ENCODE data around the gene TTC4. TPM values are rescaled to one million over a fixed set of nuclear protein-coding genes. Genes with fewer than 3 reads are reported as not detected.

The TTC4 gene
- total RNA-seq, 4 donors from 2014 or later = 11.2 to 38.6 (median 14.3) TPM

DNA sequence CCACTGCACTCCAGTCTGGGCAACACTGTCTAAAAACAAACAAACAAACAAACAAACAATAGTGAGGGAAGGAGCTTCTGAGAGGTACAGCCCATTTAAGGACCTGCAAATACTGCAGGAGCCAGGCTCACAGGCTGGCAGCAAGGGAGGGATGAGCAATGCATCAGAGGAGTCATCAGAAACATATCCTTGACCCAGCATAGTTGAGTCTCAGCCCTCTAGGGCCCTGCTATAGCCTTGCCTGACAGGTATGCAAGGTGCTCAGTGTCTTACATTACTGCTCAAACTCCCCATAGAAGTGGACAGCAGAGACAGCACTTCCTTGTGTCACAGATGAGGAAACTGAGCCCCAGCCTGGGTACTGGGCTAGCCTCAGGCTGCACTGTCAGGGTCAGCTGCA is 7.3 kb upstream of the TTC4 start:
- Histone ChIP-seq H3K4me1 (no peaks in the 10 kb centered on the region), H3K9me3 (no peaks in the 10 kb centered on the region), H3K4me3 (no peak overlapping the region), H3K36me3 (peaks cover 0 to 59% of the 10 kb centered on the region in 2 donors), H3K27me3 (no peaks in the 10 kb centered on the region), H3K27ac (no peak overlapping the region)
- no peak for ATAC-seq
- TF ChIP-seq, protein P1, sequence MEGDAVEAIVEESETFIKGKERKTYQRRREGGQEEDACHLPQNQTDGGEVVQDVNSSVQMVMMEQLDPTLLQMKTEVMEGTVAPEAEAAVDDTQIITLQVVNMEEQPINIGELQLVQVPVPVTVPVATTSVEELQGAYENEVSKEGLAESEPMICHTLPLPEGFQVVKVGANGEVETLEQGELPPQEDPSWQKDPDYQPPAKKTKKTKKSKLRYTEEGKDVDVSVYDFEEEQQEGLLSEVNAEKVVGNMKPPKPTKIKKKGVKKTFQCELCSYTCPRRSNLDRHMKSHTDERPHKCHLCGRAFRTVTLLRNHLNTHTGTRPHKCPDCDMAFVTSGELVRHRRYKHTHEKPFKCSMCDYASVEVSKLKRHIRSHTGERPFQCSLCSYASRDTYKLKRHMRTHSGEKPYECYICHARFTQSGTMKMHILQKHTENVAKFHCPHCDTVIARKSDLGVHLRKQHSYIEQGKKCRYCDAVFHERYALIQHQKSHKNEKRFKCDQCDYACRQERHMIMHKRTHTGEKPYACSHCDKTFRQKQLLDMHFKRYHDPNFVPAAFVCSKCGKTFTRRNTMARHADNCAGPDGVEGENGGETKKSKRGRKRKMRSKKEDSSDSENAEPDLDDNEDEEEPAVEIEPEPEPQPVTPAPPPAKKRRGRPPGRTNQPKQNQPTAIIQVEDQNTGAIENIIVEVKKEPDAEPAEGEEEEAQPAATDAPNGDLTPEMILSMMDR (IDR thresholded peaks at IDR 0.05) = no peak
- TF ChIP-seq EP300 (IDR thresholded peaks at IDR 0.05) (no peak), POLR2AphosphoS5 (IDR thresholded peaks at IDR 0.05) (no peak), POLR2A (IDR thresholded peaks at IDR 0.05) (no peak)

DNA sequence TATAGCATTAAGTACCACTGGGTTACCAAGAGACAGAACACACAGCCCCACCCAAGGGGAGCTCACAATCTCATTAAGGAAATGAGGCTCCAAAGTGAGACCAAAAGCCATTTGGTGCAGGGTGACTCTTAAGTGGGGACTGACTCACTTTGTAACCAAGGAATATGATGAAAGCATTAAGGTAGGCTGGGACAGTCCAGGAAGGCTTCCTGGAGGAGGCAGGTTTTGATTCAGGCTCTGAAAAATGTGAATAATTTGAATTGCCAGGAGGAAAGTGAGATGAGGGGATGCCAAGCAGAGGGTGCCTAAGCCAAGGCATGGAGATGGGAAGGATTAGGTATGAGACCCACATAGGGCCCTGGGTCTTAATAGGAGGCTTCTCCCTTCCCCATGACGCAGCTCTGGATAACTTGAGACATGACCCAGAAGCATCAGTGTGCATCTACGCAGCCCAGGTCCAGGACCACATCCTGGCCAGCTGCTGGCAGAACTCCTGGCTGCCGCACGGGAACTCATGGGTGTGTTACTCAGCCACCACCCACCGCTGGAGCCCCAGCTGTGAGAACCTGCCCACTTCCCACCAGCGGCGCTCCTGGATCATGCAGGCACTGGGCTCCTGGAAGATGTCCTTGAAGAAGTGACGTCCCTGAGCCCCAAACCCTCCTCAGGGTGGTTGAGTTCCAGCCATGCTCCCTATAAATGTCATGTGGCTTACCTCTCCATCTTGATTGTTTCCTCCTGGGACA is 5.9 kb upstream of the TTC4 start:
- 75 to 100% methylated on average over 1 to 8 of the region's 8 CpGs for WGBS, 2 donors (ENCODE audit: low coverage in 1 of 2)
- H3K27ac ChIP-seq = no peak overlapping the region
- H3K4me1 ChIP-seq = peaks cover 0 to 1% (median 0%) of the 10 kb centered on the region in 3 donors
- no peak for TF ChIP-seq POLR2AphosphoS5 (IDR thresholded peaks at IDR 0.05)
- TF ChIP-seq, protein P1 (IDR thresholded peaks at IDR 0.05) = no peak
- no peak for TF ChIP-seq POLR2A (IDR thresholded peaks at IDR 0.05)
- no peak for TF ChIP-seq EP300 (IDR thresholded peaks at IDR 0.05)
- no peaks in the 10 kb centered on the region for H3K27me3 ChIP-seq
- H3K36me3 ChIP-seq = peaks cover 0 to 50% of the 10 kb centered on the region in 2 donors
- no peaks in the 10 kb centered on the region for H3K9me3 ChIP-seq
- no peak for ATAC-seq
- H3K4me3 ChIP-seq = no peak overlapping the region

DNA sequence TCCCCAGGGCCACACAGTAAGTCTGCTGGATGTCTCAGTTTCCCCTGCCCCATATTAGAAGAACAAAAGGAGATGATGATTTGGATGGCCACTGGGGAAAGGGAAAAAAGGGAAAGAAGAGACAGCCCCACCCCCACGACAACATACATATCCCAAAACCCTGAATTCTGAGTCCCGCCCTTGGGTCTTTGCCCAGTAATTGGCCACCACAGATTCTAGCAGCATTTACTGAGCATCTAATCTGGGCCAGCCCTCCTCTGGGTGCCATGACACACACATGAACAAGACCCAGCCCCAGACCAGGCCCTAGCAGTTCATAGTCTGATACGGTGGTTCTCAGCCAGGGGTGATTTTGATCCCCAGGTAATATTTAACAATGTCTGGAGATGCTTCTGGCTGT is 5.2 kb upstream of the TTC4 start:
- WGBS, 2 donors (ENCODE audit: low coverage in 1 of 2) = 40 to 80% methylated on average over 1 to 2 of the region's 3 CpGs
- H3K4me3 ChIP-seq = no peak overlapping the region
- H3K36me3 ChIP-seq = peaks cover 0 to 43% of the 10 kb centered on the region in 2 donors
- H3K27ac ChIP-seq = no peak overlapping the region
- TF ChIP-seq EP300 (IDR thresholded peaks at IDR 0.05) (no peak), POLR2A (IDR thresholded peaks at IDR 0.05) (no peak), POLR2AphosphoS5 (IDR thresholded peaks at IDR 0.05) (no peak)
- TF ChIP-seq, protein P1 (IDR thresholded peaks at IDR 0.05) = no peak
- ATAC-seq = no peak
- no peaks in the 10 kb centered on the region for H3K27me3 ChIP-seq
- H3K9me3 ChIP-seq = no peaks in the 10 kb centered on the region
- peaks cover 0 to 8% (median 0%) of the 10 kb centered on the region in 3 donors for H3K4me1 ChIP-seq

- Histone ChIP-seq H3K27ac (no peak overlapping the region), H3K9me3 (no peaks in the 10 kb centered on the region), H3K4me3 (no peak overlapping the region), H3K36me3 (peaks cover 0 to 42% of the 10 kb centered on the region in 2 donors), H3K4me1 (peaks cover 0 to 9% (median 0%) of the 10 kb centered on the region in 3 donors), H3K27me3 (no peaks in the 10 kb centered on the region)
- ATAC-seq = no peak
- WGBS, 2 donors (ENCODE audit: low coverage in 1 of 2) = 60% methylated on average over 4 of the region's 6 CpGs; no CpG with 5 or more reads in 1 of the 2 donors
- TF ChIP-seq, protein P1 (IDR thresholded peaks at IDR 0.05) = no peak
- TF ChIP-seq EP300 (IDR thresholded peaks at IDR 0.05) (no peak), POLR2AphosphoS5 (IDR thresholded peaks at IDR 0.05) (no peak), POLR2A (IDR thresholded peaks at IDR 0.05) (no peak)
These were observed 4.8 kb upstream of the TTC4 start for GRCh38 chr1:54710841-54711240.

DNA sequence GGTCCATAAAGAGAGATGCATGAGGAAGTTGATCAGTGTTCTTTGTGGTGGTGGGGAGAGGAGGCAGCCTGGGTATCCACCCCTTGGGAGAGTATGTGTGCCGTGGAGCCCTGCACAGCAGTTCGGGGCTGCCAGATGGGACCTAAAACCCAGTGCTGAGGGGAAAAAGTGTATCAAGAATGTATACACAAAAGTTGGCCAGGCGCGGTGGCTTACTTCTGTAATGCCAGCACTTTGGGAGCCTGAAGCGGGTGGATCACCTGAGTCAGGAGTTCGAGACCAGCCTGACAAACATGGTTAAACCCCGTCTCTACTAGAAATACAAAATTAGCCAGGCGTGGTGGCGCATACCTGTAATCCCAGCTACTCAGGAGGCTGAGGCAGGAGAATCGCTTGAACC is 4.1 kb upstream of the TTC4 start:
- Histone ChIP-seq H3K36me3 (peaks cover 0 to 35% of the 10 kb centered on the region in 2 donors), H3K4me3 (no peak overlapping the region), H3K27ac (no peak overlapping the region), H3K4me1 (peaks cover 0 to 14% (median 2%) of the 10 kb centered on the region in 3 donors), H3K27me3 (no peaks in the 10 kb centered on the region), H3K9me3 (no peaks in the 10 kb centered on the region)
- ATAC-seq = no peak
- TF ChIP-seq POLR2A (IDR thresholded peaks at IDR 0.05) = no peak
- TF ChIP-seq, protein P1 (IDR thresholded peaks at IDR 0.05) = no peak
- TF ChIP-seq EP300 (IDR thresholded peaks at IDR 0.05) = no peak
- no peak for TF ChIP-seq POLR2AphosphoS5 (IDR thresholded peaks at IDR 0.05)
- 76 to 87% methylated on average over 4 to 9 of the region's 10 CpGs for WGBS, 2 donors (ENCODE audit: low coverage in 1 of 2)
